Activated B cell treated with CpG ODN at 0.5 μM for 24 hours (primary cell): ENCODE results near the gene CAPN9. TPM values are rescaled to one million over a fixed set of nuclear protein-coding genes. Genes with fewer than 3 reads are reported as not detected.

Source experiments
- ATAC-seq: fragments of 200-7000 bp; cut with Tn5 transposase; one replicate; pipeline ENCODE4 v1.10.0; 2021; ENCODE audit warnings: low read depth, mild to moderate bottlenecking, moderate library complexity
- CTCF ChIA-PET: fragments of 350-600 bp; sonication (Branson Sonifier 250); formaldehyde crosslinking; loops from one replicate; lab custom pipeline; 2021; ENCODE audit warnings: antibody characterized with exemption; lab: Charles Lee
- POLR2A ChIA-PET: fragments of 350-600 bp; sonication (Branson Sonifier 250); formaldehyde crosslinking; loops from one replicate; lab custom pipeline; 2021; ENCODE audit warnings: antibody characterized with exemption; lab: Charles Lee
- DNase-seq: peaks from one replicate; pipeline ENCODE4 v3.0.0; 2022
- H3K27ac Mint-ChIP-seq: one replicate; pipeline ENCODE4 v1.8.0; 2020; ENCODE audit warnings: mixed read lengths
- H3K27me3 Mint-ChIP-seq: one replicate; pipeline ENCODE4 v1.8.0; 2021; ENCODE audit warnings: mixed read lengths
- H3K36me3 Mint-ChIP-seq: one replicate; pipeline ENCODE4 v1.8.0; 2021; ENCODE audit warnings: low read depth, mixed read lengths
- H3K4me1 Mint-ChIP-seq: one replicate; pipeline ENCODE4 v1.8.0; 2021; ENCODE audit warnings: mixed read lengths
- H3K4me3 Mint-ChIP-seq: one replicate; pipeline ENCODE4 v1.8.0; 2020; ENCODE audit warnings: mild to moderate bottlenecking, mixed read lengths
- H3K9me3 Mint-ChIP-seq: one replicate; pipeline ENCODE4 v1.8.0; 2020; ENCODE audit warnings: mixed read lengths
- CTCF ChIP-seq: fragments of 200-600 bp; IDR thresholded peaks from one replicate; pipeline ENCODE4 v1.8.0; 2022; ENCODE audit warnings: antibody characterized with exemption, mild to moderate bottlenecking
- intact Hi-C: fragments of 100-400 bp; cut with micrococcal nuclease; formaldehyde crosslinking; loops from one replicate; pipeline ENCODE4 v1.15.1; 2024
- total RNA-seq: library from RNA; stranded (reverse); gene quantifications from 2 replicates; pipeline ENCODE4 v1.2.3, GENCODE V29; 2022

CAPN9 gene
- total RNA-seq, 1 donor from 2014 or later, result not detected

DNA sequence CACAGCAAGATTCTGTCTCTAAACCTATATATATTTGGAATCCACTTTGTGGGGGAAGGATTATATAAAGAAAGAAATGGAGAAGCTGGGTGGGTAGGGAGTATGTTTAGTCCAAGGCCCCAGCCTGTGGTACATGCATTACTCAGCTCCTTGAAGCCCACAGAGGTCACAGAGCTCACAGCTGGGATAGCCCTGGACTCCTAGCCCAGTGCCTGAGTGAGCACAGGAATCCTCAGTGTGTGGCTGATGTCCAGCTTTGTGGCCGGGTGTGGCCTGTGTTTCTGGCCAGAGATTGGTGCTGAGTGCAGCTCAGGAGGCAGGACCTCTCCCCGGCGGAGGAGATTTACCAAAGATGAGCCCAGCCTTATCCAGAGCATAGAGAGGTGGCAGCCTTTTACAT lies 7.6 kb downstream of the CAPN9 start:
- Mint-ChIP-seq H3K36me3 (no peaks in the 10 kb centered on the region), H3K9me3 (no peaks in the 10 kb centered on the region), H3K27me3 (peaks cover 6% of the 10 kb centered on the region), H3K27ac (no peak overlapping the region), H3K4me3 (no peak overlapping the region), H3K4me1 (peaks cover 3% of the 10 kb centered on the region)
- no peak for TF ChIP-seq CTCF
- ChIA-PET CTCF (no interaction called here), POLR2A (no interaction called here)
- ATAC-seq (no peak), DNase-seq (no peak)
- intact Hi-C loops, result no loop called here

GRCh38 chr1:230757856-230758708 lies 10.9 kb downstream of the CAPN9 start:
- Mint-ChIP-seq H3K4me3 (no peak overlapping the region), H3K36me3 (no peaks in the 10 kb centered on the region), H3K4me1 (peaks cover 3% of the 10 kb centered on the region), H3K9me3 (no peaks in the 10 kb centered on the region), H3K27ac (no peak overlapping the region), H3K27me3 (peaks cover 22% of the 10 kb centered on the region)
- intact Hi-C loops, result no loop called here
- no peak for TF ChIP-seq CTCF
- CTCF ChIA-PET, result no interaction called here
- DNase-seq, result no peak
- POLR2A ChIA-PET, result no interaction called here
- no peak for ATAC-seq

GRCh38 chr1:230758709-230759368 lies 11.7 kb downstream of the CAPN9 start:
- Mint-ChIP-seq H3K27me3 (peaks cover 22% of the 10 kb centered on the region), H3K4me1 (no peaks in the 10 kb centered on the region), H3K9me3 (no peaks in the 10 kb centered on the region), H3K36me3 (no peaks in the 10 kb centered on the region), H3K4me3 (no peak overlapping the region), H3K27ac (no peak overlapping the region)
- POLR2A ChIA-PET, result no interaction called here
- intact Hi-C loops, result no loop called here
- no peak for TF ChIP-seq CTCF
- CTCF ChIA-PET, result no interaction called here
- DNase-seq (no peak), ATAC-seq (no peak)

- no peaks in the 10 kb centered on the region for H3K9me3 Mint-ChIP-seq
- intact Hi-C loops, result no loop called here
- DNase-seq (no peak), ATAC-seq (no peak)
- ChIA-PET POLR2A (no interaction called here), CTCF (no interaction called here)
- no peaks in the 10 kb centered on the region for H3K36me3 Mint-ChIP-seq
- no peak overlapping the region for H3K4me3 Mint-ChIP-seq
- no peaks in the 10 kb centered on the region for H3K4me1 Mint-ChIP-seq
- no peak for TF ChIP-seq CTCF
- no peak overlapping the region for H3K27ac Mint-ChIP-seq
- peaks cover 22% of the 10 kb centered on the region for H3K27me3 Mint-ChIP-seq
Measured at GRCh38 chr1:230759369-230760065, 12.3 kb downstream of the CAPN9 start.

DNA sequence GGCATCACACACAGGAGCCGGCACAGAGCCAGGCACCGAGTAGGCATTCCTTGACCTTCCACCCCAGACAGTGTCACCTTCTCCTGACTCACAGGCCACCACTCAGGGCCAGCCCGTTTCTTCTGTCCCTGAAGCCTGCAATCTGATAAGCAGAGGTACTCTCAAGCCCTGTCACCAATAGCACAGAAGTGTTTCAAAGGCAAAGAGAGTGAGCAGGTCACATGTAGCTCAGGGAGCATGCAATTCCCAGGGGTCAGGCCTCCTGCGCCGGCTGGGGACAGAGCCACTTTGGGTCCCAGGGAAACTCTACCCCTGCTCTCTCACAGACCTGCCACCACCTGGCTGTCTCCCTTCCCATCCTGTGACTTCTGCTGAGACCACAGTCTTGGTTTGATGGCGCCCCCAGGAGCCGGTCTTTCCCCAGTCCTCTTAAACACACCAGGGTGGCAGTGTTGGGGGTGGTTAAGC lies 13.2 kb downstream of the CAPN9 start:
- ChIA-PET CTCF (no interaction called here), POLR2A (no interaction called here)
- Mint-ChIP-seq H3K4me3 (no peak overlapping the region), H3K4me1 (no peaks in the 10 kb centered on the region), H3K9me3 (no peaks in the 10 kb centered on the region), H3K27ac (no peak overlapping the region), H3K27me3 (peaks cover 22% of the 10 kb centered on the region), H3K36me3 (no peaks in the 10 kb centered on the region)
- intact Hi-C loops, result no loop called here
- no peak for DNase-seq
- TF ChIP-seq CTCF, result no peak
- ATAC-seq, result no peak
